ENCODE data around the gene PDIK1L.

DNA sequence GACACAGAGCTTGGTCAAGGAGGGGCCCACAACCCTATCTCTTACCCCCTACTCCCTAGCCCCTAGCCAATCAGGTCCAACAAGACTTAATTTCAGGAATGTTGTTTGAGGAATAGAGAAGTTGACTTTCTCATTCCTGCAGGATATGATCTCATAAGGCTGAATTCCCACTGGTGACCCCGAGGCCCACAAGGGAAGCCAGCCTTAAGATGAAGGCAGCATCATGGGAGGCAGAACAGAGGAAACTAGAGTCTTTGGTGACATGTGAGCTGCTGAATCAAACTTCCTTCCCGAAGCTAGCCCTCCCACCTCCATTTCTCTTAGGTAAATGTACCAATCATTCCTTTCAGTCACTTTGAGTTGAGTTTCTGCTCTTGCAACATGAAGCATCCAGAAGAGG lies 9.1 kb upstream of the PDIK1L start:
- TF ChIP-seq, protein P1, sequence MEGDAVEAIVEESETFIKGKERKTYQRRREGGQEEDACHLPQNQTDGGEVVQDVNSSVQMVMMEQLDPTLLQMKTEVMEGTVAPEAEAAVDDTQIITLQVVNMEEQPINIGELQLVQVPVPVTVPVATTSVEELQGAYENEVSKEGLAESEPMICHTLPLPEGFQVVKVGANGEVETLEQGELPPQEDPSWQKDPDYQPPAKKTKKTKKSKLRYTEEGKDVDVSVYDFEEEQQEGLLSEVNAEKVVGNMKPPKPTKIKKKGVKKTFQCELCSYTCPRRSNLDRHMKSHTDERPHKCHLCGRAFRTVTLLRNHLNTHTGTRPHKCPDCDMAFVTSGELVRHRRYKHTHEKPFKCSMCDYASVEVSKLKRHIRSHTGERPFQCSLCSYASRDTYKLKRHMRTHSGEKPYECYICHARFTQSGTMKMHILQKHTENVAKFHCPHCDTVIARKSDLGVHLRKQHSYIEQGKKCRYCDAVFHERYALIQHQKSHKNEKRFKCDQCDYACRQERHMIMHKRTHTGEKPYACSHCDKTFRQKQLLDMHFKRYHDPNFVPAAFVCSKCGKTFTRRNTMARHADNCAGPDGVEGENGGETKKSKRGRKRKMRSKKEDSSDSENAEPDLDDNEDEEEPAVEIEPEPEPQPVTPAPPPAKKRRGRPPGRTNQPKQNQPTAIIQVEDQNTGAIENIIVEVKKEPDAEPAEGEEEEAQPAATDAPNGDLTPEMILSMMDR (IDR thresholded peaks at IDR 0.05; ENCODE audit: insufficient read depth, low read length): no peak
- TF ChIP-seq, protein P2, sequence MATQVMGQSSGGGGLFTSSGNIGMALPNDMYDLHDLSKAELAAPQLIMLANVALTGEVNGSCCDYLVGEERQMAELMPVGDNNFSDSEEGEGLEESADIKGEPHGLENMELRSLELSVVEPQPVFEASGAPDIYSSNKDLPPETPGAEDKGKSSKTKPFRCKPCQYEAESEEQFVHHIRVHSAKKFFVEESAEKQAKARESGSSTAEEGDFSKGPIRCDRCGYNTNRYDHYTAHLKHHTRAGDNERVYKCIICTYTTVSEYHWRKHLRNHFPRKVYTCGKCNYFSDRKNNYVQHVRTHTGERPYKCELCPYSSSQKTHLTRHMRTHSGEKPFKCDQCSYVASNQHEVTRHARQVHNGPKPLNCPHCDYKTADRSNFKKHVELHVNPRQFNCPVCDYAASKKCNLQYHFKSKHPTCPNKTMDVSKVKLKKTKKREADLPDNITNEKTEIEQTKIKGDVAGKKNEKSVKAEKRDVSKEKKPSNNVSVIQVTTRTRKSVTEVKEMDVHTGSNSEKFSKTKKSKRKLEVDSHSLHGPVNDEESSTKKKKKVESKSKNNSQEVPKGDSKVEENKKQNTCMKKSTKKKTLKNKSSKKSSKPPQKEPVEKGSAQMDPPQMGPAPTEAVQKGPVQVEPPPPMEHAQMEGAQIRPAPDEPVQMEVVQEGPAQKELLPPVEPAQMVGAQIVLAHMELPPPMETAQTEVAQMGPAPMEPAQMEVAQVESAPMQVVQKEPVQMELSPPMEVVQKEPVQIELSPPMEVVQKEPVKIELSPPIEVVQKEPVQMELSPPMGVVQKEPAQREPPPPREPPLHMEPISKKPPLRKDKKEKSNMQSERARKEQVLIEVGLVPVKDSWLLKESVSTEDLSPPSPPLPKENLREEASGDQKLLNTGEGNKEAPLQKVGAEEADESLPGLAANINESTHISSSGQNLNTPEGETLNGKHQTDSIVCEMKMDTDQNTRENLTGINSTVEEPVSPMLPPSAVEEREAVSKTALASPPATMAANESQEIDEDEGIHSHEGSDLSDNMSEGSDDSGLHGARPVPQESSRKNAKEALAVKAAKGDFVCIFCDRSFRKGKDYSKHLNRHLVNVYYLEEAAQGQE (IDR thresholded peaks at IDR 0.05; ENCODE audit: insufficient replicate concordance, low read depth): no peak
- TF ChIP-seq POLR2AphosphoS5 (IDR thresholded peaks at IDR 0.05; ENCODE audit: low read depth): no peak
